Spleen (tissue), 7 donors: ENCODE data around the gene FOLR1.
"Not testable (repeated sequence)": the region's sequence is repeated elsewhere in the genome, so short reads cannot be mapped to it uniquely, and the experiment has no call there.

Experiments used
- POLR2A ChIP-seq, 3 donors: fragments of 450-650 bp; IDR thresholded peaks; one replicate each; pipeline ENCODE4 v1.5.1; 2017; ENCODE audit warnings: antibody characterized with exemption in 3 of 3, mild to moderate bottlenecking in 1 of 3
- TF ChIP-seq, protein P1 (sequence below), 11 experiments: fragments of 200-600 bp in 7 of 11; fragments of 450-650 bp in 4 of 11; sonication (generic) in 4 of 11; IDR thresholded peaks in 8 of 11; conservative IDR thresholded peaks in 3 of 11; 1 replicate in 7 of 11; 2 replicates in 4 of 11; pipeline versions ENCODE4 v1.4.0 to v1.8.0; 2016 to 2021; ENCODE audit warnings: antibody characterized with exemption in 11 of 11, inconsistent platforms in 4 of 11, mild to moderate bottlenecking in 1 of 11
- donor health status: DM: no; HTN: no; CAD: no; lungs with moderate emphysema.
- donor health status: DM: no; HTN: no; CAD: no.
- donor health status: DM: no; HTN: no; CAD: no.

- TF ChIP-seq, protein P1, sequence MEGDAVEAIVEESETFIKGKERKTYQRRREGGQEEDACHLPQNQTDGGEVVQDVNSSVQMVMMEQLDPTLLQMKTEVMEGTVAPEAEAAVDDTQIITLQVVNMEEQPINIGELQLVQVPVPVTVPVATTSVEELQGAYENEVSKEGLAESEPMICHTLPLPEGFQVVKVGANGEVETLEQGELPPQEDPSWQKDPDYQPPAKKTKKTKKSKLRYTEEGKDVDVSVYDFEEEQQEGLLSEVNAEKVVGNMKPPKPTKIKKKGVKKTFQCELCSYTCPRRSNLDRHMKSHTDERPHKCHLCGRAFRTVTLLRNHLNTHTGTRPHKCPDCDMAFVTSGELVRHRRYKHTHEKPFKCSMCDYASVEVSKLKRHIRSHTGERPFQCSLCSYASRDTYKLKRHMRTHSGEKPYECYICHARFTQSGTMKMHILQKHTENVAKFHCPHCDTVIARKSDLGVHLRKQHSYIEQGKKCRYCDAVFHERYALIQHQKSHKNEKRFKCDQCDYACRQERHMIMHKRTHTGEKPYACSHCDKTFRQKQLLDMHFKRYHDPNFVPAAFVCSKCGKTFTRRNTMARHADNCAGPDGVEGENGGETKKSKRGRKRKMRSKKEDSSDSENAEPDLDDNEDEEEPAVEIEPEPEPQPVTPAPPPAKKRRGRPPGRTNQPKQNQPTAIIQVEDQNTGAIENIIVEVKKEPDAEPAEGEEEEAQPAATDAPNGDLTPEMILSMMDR (IDR thresholded peaks at IDR 0.05 in 8 of 11, conservative IDR thresholded peaks at IDR 0.05 in 3 of 11): not testable (repeated sequence)
- TF ChIP-seq POLR2A (IDR thresholded peaks at IDR 0.05): not testable (repeated sequence)
Observed at GRCh38 chr11:72169046-72169555, 22.8 kb upstream of the FOLR1 start.
